C4-2B (cell line): ENCODE measurements around the gene RASD1.

ENCODE experiments used
- ZFX ChIP-seq: fragments of 450-650 bp; IDR thresholded peaks from 2 replicates; pipeline ENCODE4 v1.6.1; 2017
- TF ChIP-seq, protein P1 (sequence below): fragments of 450-650 bp; conservative IDR thresholded peaks from 2 replicates; pipeline ENCODE4 v1.5.1; 2017; ENCODE audit warnings: mild to moderate bottlenecking

DNA sequence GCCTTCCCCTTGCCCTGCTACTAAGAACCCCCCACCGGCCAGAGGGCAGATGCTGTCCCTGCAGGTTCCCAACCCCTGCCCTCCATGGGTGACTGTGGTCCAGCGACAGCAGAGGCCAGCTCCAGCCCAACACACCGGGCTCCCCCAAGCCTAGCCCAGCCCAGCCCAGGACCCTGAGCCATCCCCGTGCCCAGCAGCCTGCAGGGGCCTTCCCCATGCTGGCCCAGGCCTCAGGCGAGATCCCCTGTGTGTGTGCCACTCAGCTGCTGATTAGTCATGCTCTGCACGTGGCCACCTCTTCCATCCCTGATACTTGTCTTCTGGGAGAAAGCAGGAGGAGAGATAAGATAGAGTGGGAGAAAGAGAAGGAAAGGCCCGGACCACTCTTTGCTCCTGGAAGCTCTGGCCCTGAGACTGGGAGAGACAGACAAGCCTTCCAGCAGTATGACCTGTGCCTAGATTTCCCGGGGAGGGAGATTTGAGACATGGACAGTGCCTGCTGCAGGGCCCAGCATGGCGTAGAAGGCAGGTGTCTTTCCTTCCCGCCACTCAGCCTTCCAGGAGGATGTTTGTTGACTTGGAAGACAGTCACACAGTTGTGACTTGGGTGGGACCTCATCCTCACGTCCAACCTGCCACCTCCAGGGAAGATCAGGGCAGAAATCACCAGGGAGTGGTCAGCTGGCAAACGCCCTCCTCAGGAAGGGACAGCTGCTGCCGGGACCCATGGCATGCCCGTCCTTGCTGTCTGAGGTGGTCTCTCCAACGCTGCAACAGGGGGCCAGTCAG, 41.3 kb upstream of the RASD1 start:
- TF ChIP-seq, protein P1, sequence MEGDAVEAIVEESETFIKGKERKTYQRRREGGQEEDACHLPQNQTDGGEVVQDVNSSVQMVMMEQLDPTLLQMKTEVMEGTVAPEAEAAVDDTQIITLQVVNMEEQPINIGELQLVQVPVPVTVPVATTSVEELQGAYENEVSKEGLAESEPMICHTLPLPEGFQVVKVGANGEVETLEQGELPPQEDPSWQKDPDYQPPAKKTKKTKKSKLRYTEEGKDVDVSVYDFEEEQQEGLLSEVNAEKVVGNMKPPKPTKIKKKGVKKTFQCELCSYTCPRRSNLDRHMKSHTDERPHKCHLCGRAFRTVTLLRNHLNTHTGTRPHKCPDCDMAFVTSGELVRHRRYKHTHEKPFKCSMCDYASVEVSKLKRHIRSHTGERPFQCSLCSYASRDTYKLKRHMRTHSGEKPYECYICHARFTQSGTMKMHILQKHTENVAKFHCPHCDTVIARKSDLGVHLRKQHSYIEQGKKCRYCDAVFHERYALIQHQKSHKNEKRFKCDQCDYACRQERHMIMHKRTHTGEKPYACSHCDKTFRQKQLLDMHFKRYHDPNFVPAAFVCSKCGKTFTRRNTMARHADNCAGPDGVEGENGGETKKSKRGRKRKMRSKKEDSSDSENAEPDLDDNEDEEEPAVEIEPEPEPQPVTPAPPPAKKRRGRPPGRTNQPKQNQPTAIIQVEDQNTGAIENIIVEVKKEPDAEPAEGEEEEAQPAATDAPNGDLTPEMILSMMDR = no peak
- no peak for TF ChIP-seq ZFX
